ENCODE measurements around the gene TMOD4. TPM values are rescaled to one million over a fixed set of nuclear protein-coding genes. Genes with fewer than 3 reads are reported as not detected.
A peak's percentile ranks its signal among the peaks of the same experiment; 100 is the strongest.

TMOD4 gene
- polyA plus RNA-seq, 4 donors = 0.73 to 0.96 (median 0.88) TPM

- no peak for DNase-seq (ENCODE audit: low read depth in 4 of 4, low spot score in 3 of 4)
Observed at GRCh38 chr1:151176514-151177045, 799 bp upstream of the TMOD4 start.

- DNase-seq (ENCODE audit: low read depth in 4 of 4, low spot score in 3 of 4) = no peak
Observed at GRCh38 chr1:151175041-151175741, 590 bp downstream of the TMOD4 start.

GRCh38 chr1:151171190-151171589 lies 4.6 kb downstream of the TMOD4 start:
- DNase-seq (ENCODE audit: low read depth in 4 of 4, low spot score in 3 of 4) = no peak

- DNase-seq (ENCODE audit: low read depth in 4 of 4, low spot score in 3 of 4) = no peak
Observed at GRCh38 chr1:151167116-151167515, 8.7 kb downstream of the TMOD4 start.

GRCh38 chr1:151166505-151166956 lies 9.2 kb downstream of the TMOD4 start:
- DNase-seq (ENCODE audit: low read depth in 4 of 4, low spot score in 3 of 4) = no peak

- peak; percentile 96 to 99 (median 98) for DNase-seq (ENCODE audit: low read depth in 4 of 4, low spot score in 3 of 4)
Observed at GRCh38 chr1:151165738-151166504, 9.9 kb downstream of the TMOD4 start, which contains the start of the genes LYSMD1 and SCNM1. LYSMD1 (minus strand) TSS chr1:151165902; CDS start chr1:151165258, 644 bp downstream. SCNM1 (plus strand) TSS chr1:151166144; CDS start chr1:151166153, 9 bp downstream.

- DNase-seq (ENCODE audit: low read depth in 4 of 4, low spot score in 3 of 4) = no peak
Observed at GRCh38 chr1:151165281-151165737, 10.5 kb downstream of the TMOD4 start.

- no peak for DNase-seq (ENCODE audit: low read depth in 4 of 4, low spot score in 3 of 4)
Observed at GRCh38 chr1:151164732-151165280, 11.0 kb downstream of the TMOD4 start.

- no peak for DNase-seq (ENCODE audit: low read depth in 4 of 4, low spot score in 3 of 4)
Observed at GRCh38 chr1:151159373-151159772, 16.4 kb downstream of the TMOD4 start.

GRCh38 chr1:151158751-151159251 lies 17.0 kb downstream of the TMOD4 start:
- no peak for DNase-seq (ENCODE audit: low read depth in 4 of 4, low spot score in 3 of 4)

- no peak for DNase-seq (ENCODE audit: low read depth in 4 of 4, low spot score in 3 of 4)
Observed at GRCh38 chr1:151158326-151158725, 17.5 kb downstream of the TMOD4 start.

- DNase-seq (ENCODE audit: low read depth in 4 of 4, low spot score in 3 of 4) = no peak
Observed at GRCh38 chr1:151157067-151157531, 18.7 kb downstream of the TMOD4 start.

GRCh38 chr1:151156515-151156819 lies 19.3 kb downstream of the TMOD4 start, which contains the start of gene TNFAIP8L2:
TNFAIP8L2 (plus strand) TSS chr1:151156649; CDS start chr1:151158698, 2,049 bp downstream.
- no peak for DNase-seq (ENCODE audit: low read depth in 4 of 4, low spot score in 3 of 4)

- no peak for DNase-seq (ENCODE audit: low read depth in 4 of 4, low spot score in 3 of 4)
Observed at GRCh38 chr1:151147665-151148064, 28.1 kb downstream of the TMOD4 start.

- DNase-seq (ENCODE audit: low read depth in 4 of 4, low spot score in 3 of 4) = no peak
Observed at GRCh38 chr1:151147132-151147503, 28.7 kb downstream of the TMOD4 start.

- peak; percentile 80 to 89 (median 84) for DNase-seq (ENCODE audit: low read depth in 4 of 4, low spot score in 3 of 4)
Observed at GRCh38 chr1:151146412-151147131, 29.2 kb downstream of the TMOD4 start, which contains the start of gene SEMA6C. SEMA6C (minus strand) TSS chr1:151146631; CDS start chr1:151142621, 4,010 bp downstream.

- no peak for DNase-seq (ENCODE audit: low read depth in 4 of 4, low spot score in 3 of 4)
Observed at GRCh38 chr1:151146072-151146411, 29.7 kb downstream of the TMOD4 start.

- DNase-seq (ENCODE audit: low read depth in 4 of 4, low spot score in 3 of 4) = no peak
Observed at GRCh38 chr1:151145304-151146071, 30.3 kb downstream of the TMOD4 start.
